K562 (cell line): ENCODE results near the gene GGT5.

Experiments used
- CEBPB ChIP-seq: fragments of 450-650 bp; IDR thresholded peaks from 2 replicates; pipeline ENCODE4 v1.6.1; 2016; ENCODE audit warnings: missing genetic modification characterization, missing compliant biosample characterization
- FOXP1 ChIP-seq: sonication (generic); formaldehyde crosslinking; IDR thresholded peaks from 2 replicates; pipeline ENCODE4 v1.8.0; 2022; ENCODE audit warnings: mild to moderate bottlenecking, missing genetic modification reagents
- HCFC1 ChIP-seq: IDR thresholded peaks from 2 replicates; pipeline ENCODE4 v1.6.1; 2012; ENCODE audit warnings: low read depth, low read length, improper control_type of control experiment
- KDM1A ChIP-seq, 2 experiments: fragments of 450-650 bp; IDR thresholded peaks; 2 replicates each; pipeline ENCODE4 v1.6.1; 2016; ENCODE audit warnings: mild to moderate bottlenecking in 2 of 2
- KLF10 ChIP-seq: fragments of 250-450 bp; sonication (Bioruptor Pico); IDR thresholded peaks from 2 replicates; pipeline ENCODE4 v1.6.1; 2021; ENCODE audit warnings: matching md5 sums
- MEF2D ChIP-seq: conservative IDR thresholded peaks from 2 replicates; pipeline ENCODE4 v1.6.1; 2016; ENCODE audit warnings: low read depth, missing genetic modification characterization, missing compliant biosample characterization
- SMARCC2 ChIP-seq: fragments of 450-650 bp; IDR thresholded peaks from 2 replicates; pipeline ENCODE4 v1.6.1; 2017; ENCODE audit warnings: antibody characterized with exemption, moderate library complexity, mild to moderate bottlenecking, low read depth
- TF ChIP-seq, protein P1 (sequence below): sonication (generic); formaldehyde crosslinking; IDR thresholded peaks from 2 replicates; pipeline ENCODE4 v1.8.1; 2023; ENCODE audit warnings: mild to moderate bottlenecking, missing genetic modification reagents, moderate library complexity

DNA sequence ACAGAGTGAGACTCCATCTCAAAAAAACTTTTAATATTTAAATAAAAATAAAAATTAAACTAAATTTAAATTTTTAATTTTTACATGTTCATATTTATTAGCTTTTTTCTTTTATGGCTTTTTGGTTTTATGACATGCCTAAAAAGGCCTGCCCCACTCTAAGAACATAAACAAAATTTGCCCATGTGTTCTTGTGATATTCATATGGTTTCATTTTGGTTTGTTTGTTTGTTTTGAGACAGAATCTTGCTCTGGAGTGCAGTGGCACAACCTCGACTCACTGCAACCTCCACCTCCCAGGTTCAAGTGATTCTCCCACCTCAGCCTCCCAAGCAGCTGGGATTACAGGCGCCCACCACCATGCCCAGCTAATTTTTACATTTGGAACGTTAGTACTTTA, 35.9 kb downstream of the GGT5 start:
- TF ChIP-seq SMARCC2 (no peak), FOXP1 (CRISPR knock-in tag) (no peak), KLF10 (CRISPR knock-in tag) (no peak), HCFC1 (no peak), KDM1A (IDR thresholded peaks at IDR 0.05) (no peak), CEBPB (tag) (no peak), MEF2D (tag) (no peak)
- TF ChIP-seq, protein P1, sequence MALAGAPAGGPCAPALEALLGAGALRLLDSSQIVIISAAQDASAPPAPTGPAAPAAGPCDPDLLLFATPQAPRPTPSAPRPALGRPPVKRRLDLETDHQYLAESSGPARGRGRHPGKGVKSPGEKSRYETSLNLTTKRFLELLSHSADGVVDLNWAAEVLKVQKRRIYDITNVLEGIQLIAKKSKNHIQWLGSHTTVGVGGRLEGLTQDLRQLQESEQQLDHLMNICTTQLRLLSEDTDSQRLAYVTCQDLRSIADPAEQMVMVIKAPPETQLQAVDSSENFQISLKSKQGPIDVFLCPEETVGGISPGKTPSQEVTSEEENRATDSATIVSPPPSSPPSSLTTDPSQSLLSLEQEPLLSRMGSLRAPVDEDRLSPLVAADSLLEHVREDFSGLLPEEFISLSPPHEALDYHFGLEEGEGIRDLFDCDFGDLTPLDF (CRISPR knock-in tag), result no peak
